C4-2B (cell line): ENCODE data around the gene LCNL1.

Source experiments
- CTCF ChIP-seq: fragments of 450-650 bp; conservative IDR thresholded peaks from 2 replicates; pipeline ENCODE4 v1.5.1; 2017; ENCODE audit warnings: mild to moderate bottlenecking
- ZFX ChIP-seq: fragments of 450-650 bp; IDR thresholded peaks from 2 replicates; pipeline ENCODE4 v1.6.1; 2017

GRCh38 chr9:136980669-136981478 lies 1.9 kb upstream of the LCNL1 start:
- TF ChIP-seq CTCF (no peak), ZFX (no peak)
